NCI-H69 (cell line): ENCODE measurements around the gene RPL12.

Experiments used
- DNase-seq: peaks from one replicate; lab custom pipeline; 2025; lab: John Stamatoyannopoulos, UW

RPL12 gene

GRCh38 chr9:127450830-127451607 is at the start of gene RPL12, which contains the start of gene LRSAM1:
Gene RPL12 (minus strand): TSS chr9:127451406. CDS start chr9:127451317, 89 bp downstream.
Gene LRSAM1 (plus strand): TSS chr9:127451510. CDS start chr9:127454528, 3,018 bp downstream.
- DNase-seq: peak; percentile 97

- no peak for DNase-seq
Observed at GRCh38 chr9:127500862-127501261, 49.7 kb upstream of the RPL12 start.

- peak; percentile 42 for DNase-seq
Observed at GRCh38 chr9:127500399-127500798, 49.2 kb upstream of the RPL12 start.

GRCh38 chr9:127498298-127498697 is 47.1 kb upstream of the RPL12 start:
- DNase-seq: no peak

- no peak for DNase-seq
Observed at GRCh38 chr9:127497656-127498290, 46.6 kb upstream of the RPL12 start.

DNA sequence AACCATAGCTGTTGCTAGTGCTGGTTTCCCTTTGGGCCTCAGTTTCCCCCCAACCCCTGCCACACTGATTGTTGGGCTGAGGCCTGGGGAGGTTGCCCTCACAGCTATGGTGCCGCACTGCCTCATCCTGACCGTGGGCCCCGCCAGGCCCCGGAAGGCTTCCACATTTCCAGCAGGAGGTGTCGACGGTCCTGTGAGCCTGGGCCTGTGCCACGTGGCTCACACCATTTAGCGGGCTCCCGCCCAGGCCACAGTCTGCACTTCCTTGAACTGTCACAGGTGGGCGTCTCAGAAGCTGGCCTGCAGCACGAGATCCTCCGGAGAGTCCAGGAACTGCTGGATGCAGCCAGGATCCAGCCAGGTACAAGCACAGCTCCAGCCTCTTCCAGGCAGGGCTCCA is 45.8 kb upstream of the RPL12 start:
- DNase-seq: no peak

GRCh38 chr9:127495884-127496555 is 44.8 kb upstream of the RPL12 start:
- peak; percentile 53 for DNase-seq

DNA sequence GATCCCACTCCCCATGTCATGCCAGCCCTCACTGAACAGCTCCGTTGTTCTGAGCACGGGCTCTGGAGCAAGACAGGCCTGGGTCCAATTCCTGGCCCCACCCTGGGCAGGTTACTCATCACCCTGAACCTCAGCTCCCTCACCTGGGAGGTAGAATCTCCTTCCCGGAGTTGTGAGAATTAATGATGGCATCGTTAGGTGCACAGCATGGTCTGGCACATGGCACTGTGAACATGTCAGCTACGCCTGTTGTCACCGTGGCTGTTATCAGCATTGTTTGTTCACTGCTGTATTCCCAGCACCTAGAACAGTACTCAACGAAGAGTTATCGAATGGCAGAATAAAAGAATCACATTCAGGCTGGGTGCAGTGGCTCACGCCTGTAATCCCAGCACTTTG is 43.1 kb upstream of the RPL12 start:
- no peak for DNase-seq

DNA sequence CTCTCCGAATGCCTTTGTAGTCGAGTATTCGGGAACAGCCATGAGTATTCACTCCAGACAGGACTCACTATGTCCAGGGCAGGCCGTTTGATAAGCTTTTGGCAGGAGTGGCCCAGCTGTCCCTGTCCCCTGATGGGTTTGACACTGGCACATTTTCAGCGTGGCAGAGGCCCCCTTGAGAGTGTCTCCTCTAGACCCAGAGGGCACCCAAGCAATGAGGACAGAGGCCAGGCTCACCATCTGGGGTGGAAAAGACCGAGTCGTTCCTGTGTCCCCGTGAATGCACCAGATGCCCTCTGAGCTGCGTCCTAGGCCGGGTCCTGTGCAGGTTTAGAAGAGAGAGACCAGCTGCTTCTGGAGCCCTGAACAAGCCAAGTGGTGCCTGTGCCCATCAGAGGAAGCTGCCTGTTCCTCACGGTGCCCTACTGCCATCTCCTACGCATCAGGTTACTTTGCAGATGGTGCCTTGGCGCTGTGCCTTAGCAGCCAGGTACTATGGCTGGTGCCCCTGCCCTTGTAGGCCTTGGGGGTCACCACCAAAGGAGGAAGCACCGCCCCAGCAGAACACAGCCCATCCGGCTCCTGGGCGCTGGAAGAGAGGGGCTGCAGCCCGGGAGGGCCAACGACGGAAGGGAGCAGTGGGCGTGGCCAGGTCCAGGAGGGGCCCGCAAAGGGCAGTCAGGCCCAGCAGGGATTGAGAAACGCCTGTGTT is 42.5 kb upstream of the RPL12 start:
- peak; percentile 32 for DNase-seq

GRCh38 chr9:127492616-127493015 is 41.4 kb upstream of the RPL12 start:
- DNase-seq: no peak

GRCh38 chr9:127491516-127491915 is 40.3 kb upstream of the RPL12 start:
- DNase-seq: no peak

DNA sequence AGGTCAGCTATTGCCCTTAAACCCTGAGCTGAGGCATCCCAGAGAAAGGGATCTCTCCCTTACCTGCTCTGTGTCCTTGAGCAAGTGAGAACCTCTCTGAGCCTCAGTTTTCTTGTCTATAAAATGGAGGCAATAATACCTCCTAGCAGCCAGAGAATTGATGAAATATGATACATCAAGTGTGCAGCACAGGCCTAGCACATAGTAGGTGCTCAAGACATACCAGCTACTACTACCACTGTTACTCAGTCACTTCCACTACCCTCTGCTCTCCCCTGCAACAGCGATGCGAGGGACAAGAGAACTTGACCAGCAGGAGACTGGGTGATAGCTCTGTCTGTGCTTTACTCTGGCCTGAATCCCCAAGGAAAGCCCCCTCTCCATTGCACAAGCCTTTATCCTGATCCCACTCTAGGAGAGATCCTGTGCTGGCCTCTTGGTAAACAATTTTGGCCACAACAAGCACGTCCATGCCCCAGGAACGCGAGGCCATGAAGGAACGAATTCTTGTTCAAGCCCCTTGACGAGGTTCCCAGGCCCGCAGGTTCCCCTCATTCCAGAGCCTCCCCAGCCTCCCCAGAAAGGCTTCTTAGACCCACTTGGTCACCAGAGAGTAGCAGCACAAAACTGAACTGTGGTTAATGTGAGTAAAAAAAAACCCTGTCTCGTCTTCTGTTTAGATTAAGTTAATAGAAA is 39.5 kb upstream of the RPL12 start:
- no peak for DNase-seq

DNA sequence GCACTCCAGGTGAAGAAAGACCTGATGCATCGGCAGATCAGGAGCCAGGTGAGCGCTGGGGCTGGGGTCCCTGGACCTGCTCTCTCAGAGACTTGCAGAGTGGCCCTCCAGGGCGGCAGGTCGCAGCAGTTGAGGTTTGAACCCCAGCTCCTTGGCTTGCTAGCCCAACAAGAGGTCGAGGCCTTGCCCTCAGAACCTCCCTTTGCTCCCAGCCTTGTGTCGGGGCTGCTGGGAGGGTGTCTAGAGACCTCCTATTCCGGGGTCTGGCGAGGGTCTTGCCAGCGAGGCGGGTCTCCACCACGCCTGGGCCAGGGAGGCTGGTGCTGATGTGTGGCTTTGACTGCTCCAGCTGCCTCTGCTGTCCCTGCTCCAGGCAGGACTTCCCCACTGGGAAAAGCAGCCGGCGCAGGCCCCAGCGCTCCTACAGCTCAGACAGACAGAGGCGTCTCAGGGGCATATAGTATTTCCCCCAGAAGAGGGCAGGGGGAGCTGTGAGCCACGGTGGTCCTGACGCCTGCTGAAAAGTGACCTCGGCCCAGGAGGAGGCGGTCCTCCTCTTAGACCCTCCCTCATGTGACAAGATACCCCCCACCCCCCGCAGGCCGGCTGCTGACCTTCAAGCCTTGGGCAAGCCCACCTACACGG is 38.4 kb upstream of the RPL12 start:
- DNase-seq: peak; percentile 12

- DNase-seq: no peak
Observed at GRCh38 chr9:127488946-127489345, 37.7 kb upstream of the RPL12 start.

DNA sequence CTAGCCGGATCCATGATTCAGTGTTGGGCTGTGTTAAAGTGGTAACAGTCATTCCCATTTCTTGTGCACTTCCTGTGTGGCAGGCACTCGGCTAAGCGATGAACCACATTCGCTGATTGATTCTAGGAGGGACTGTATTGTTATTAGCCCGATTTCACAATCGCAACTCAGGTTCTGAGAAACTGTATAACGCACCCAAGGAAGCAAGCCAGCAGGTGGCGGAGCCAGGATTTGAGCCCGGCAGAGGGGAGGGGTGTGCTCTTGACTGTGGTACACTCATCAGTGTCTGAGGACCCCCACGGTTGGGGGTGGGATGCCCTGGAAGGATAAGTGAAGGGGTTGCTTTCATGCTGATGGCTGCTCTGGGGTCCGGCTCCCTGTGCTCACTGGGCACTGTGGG is 34.8 kb upstream of the RPL12 start:
- no peak for DNase-seq

DNA sequence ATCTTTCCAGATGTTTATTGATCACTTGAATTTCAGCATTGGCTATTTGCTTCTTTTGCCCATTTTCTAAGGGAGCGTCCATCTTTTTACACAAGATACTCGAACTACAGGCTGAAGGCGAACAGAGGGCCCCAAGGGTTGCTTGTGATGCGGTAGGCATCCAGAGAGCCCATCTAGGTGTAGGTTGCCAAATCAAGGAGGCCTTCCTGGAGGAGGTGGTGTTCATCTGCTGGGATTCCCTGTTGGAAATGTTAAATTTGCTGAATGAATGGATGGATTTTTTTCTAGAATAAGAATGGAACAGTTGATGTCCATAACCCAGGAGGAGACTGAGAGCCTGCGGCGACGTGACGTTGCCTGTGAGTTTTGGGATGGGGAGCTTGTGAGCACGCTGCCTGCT is 31.5 kb upstream of the RPL12 start:
- DNase-seq: no peak

GRCh38 chr9:127479507-127480081 is 28.4 kb upstream of the RPL12 start:
- no peak for DNase-seq

DNA sequence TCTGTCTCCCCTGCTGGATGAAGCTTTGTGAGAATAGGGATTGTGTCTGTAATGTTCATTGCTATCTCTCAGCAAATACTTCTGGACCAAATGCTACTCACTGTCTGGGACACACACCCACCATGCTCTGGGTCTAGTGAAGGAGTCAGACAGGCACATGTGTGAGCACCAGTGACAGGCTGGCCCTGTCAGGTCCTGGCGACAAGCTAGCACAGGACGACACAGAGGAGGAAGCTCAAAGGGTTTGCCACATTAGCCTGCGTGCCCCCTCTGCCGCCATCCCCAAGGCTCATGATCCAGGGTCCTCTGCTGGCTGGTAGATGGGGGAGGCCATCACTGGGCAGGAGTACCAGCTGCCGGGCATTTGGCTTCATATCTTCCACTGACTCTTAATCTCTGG is 23.4 kb upstream of the RPL12 start:
- no peak for DNase-seq

DNA sequence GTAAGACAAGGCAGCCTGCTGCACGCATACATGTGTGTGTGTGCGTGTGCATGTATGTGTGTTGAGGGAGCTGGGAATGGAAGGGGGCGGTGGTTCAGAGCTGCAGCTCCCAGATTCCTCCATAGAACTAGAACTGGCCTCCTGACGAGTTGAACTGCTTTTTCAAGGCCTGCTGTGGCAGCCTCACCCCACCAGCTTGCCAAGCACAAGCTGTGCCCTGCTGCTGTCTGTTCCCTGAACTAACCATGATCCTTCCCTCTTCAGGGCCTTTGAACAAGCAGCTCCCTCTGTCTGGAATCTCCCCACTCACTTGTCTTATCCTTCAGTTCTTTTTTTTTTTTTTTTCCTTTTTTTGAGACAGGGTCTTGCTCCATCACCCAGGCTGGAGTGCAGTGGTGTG is 22.7 kb upstream of the RPL12 start:
- DNase-seq: no peak

DNA sequence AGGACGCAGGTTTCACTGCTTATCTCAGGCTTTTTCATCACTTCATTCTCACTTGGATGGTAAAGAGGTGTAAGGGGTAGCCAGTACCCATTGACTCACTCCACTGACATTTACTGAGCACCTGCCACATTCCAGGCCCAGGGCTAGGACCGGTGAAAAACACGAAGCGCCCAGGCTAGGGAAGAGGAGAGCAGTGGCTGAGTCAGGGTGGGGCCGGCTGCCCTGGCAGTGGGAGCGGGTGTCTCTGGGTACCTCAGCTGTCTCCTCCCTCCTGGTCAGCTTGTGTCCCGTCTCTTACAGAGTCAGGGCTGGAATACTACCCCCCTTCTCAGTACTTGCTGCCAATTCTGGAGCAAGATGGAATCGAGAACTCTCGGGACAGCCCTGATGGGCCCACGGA is 22.3 kb upstream of the RPL12 start:
- DNase-seq: no peak

- DNase-seq: no peak
Observed at GRCh38 chr9:127470662-127471061, 19.5 kb upstream of the RPL12 start.
